ENCODE measurements around the gene TRAPPC2B. TPM values are rescaled to one million over a fixed set of nuclear protein-coding genes. Genes with fewer than 3 reads are reported as not detected.
"Not testable (repeated sequence)": the region's sequence is repeated elsewhere in the genome, so short reads cannot be mapped to it uniquely, and the experiment has no call there.

Gene TRAPPC2B
- polyA plus RNA-seq, 3 donors = 16.4 to 18.2 (median 18.2) TPM

- DNase-seq (ENCODE audit: extremely low read depth in 1 of 11, low read depth in 9 of 11, low spot score in 4 of 11) = peak; percentile 80 to 96 (median 89)
Observed at GRCh38 chr19:57350877-57351805, 12.2 kb upstream of the TRAPPC2B start, which contains the start of gene ZNF304. Gene ZNF304, plus strand, starts transcription at chr19:57351271. Its CDS starts 394 bp downstream, at chr19:57351665.

GRCh38 chr19:57351867-57352266 is 11.5 kb upstream of the TRAPPC2B start:
- DNase-seq (ENCODE audit: extremely low read depth in 1 of 11, low read depth in 9 of 11, low spot score in 4 of 11) = no peak

DNA sequence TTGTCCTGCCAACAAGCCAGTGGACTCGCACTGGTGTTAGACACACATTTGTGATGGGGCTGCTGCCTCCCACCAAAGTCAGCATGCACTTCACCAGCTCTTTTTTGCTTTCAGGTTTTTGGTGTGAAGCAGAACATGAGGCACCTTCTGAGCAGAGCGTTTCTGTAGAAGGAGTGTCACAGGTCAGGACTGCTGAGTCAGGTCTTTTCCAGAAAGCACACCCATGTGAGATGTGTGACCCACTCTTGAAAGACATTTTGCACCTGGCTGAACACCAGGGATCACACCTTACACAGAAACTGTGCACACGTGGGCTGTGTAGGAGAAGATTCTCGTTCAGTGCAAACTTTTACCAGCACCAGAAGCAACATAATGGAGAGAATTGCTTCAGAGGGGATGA is 7.4 kb upstream of the TRAPPC2B start:
- DNase-seq (ENCODE audit: extremely low read depth in 1 of 11, low read depth in 9 of 11, low spot score in 4 of 11) = no peak

DNA sequence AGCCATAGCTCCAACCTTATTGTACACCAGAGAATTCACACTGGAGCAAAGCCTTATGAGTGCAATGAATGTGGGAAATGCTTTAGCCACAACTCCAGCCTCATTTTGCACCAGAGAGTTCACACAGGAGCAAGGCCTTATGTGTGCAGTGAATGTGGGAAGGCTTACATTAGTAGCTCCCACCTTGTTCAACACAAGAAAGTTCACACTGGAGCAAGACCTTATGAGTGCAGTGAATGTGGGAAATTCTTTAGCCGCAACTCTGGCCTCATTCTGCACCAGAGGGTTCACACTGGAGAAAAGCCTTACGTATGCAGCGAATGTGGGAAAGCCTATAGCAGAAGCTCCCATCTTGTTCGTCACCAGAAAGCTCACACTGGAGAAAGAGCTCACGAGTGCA is 5.9 kb upstream of the TRAPPC2B start:
- no peak for DNase-seq (ENCODE audit: extremely low read depth in 1 of 11, low read depth in 9 of 11, low spot score in 4 of 11)

DNA sequence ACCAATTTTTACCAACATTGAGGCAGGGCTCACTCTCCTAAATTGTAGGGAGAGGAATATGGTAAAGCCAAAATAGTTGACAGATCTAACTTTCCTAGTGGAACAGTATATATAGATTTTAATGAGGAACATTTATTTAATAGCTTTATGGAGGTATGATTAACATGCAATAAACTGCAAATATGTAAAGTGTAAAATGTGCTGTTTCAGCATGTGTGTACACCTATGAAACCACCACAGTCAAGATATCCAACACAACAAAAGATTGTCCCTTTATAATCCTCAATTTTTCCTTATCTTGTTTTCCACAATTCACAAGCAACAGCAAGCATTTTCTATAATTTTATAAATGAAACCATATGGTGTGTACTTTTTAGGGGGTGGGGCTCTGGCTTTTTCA is 4.1 kb upstream of the TRAPPC2B start:
- no peak for DNase-seq (ENCODE audit: extremely low read depth in 1 of 11, low read depth in 9 of 11, low spot score in 4 of 11)

DNA sequence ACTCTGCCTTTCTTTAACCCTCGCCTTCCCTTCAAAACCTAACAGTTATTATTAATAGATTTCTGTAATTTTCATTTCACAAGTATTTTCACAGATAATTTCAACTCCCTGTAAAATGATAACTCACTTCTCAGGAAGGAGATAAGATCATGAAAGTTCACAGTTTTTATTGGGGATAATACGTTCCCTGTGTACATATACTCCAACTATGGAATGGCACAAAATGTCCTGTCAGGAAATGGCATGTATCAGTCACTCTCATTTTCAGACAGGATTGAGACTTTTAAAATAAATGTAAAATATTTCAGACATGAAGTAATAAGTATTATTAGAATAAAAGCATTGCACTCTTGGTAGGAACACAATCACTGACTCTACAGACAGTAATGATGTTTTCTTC is 932 bp upstream of the TRAPPC2B start:
- DNase-seq (ENCODE audit: extremely low read depth in 1 of 11, low read depth in 9 of 11, low spot score in 4 of 11) = no peak

DNA sequence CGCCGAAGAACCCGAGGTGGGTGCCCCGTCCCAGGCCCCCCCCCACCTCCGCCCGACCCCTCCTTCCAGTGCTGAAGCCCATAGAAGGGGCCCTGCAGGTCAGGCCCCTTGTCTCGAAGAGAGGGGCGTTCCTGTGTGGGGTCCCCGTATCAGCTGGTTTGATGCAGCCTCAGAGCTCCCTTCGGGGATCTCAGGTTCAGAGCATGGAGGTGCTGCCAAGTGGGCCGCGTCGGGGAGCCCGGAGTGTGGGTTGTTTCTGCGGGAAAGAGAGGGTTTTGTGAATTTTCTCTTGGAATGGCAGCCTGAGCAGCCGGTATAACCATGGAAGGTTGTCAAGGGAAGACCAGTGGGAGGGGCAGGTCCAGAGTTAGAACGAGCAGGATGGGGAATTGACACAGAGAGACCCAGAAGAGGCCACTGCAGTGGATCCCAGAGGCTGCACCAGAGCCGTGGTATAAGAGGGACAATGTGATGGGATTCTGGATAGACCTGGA is 384 bp downstream of the TRAPPC2B start:
- peak in 1 of 11 donors; percentile 10 for DNase-seq (ENCODE audit: extremely low read depth in 1 of 11, low read depth in 9 of 11, low spot score in 4 of 11)

DNA sequence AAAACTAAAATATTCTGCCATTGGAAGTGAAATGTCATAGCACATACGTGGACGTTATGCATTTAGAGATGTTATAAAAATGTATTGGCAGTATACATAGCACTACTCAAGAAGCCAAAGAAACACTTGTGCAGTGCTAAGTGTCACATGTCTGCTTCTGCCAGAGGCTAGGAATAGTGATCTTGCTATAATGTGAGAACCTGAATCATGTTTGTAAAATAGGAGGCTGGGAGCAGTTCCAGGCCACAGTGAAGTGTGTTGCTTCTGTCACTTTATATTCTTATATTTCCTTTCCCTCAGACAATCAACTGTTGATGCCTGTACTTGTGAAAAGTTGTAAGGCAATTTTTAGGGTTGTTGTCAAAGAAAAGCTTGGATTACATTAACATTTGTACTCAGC is 3.4 kb downstream of the TRAPPC2B start:
- no peak for DNase-seq (ENCODE audit: extremely low read depth in 1 of 11, low read depth in 9 of 11, low spot score in 4 of 11)

- DNase-seq (ENCODE audit: extremely low read depth in 1 of 11, low read depth in 9 of 11, low spot score in 4 of 11) = no peak
Observed at GRCh38 chr19:57374179-57374578, 10.8 kb downstream of the TRAPPC2B start.

DNA sequence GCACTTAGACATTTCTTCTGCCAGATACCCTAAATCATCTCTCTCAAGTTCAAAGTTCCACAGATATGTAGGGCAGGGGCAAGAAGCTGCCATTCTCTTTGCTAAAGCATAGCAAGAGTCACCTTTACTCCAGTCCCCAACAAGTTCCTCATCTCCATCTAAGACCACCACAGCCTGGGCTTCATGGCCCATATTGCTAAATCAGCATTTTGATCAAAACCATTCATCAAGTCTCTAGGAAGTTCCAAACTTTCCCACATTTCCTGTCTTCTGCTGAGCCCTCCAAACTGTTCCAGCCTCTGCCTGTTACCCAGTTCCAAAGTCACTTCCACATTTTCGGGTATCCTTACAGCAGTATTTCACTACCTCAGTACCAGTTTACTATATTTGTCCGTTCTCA is 11.3 kb downstream of the TRAPPC2B start:
- DNase-seq (ENCODE audit: extremely low read depth in 1 of 11, low read depth in 9 of 11, low spot score in 4 of 11) = not testable (repeated sequence)

- DNase-seq (ENCODE audit: extremely low read depth in 1 of 11, low read depth in 9 of 11, low spot score in 4 of 11) = no peak
Observed at GRCh38 chr19:57376151-57376550, 12.8 kb downstream of the TRAPPC2B start.

DNA sequence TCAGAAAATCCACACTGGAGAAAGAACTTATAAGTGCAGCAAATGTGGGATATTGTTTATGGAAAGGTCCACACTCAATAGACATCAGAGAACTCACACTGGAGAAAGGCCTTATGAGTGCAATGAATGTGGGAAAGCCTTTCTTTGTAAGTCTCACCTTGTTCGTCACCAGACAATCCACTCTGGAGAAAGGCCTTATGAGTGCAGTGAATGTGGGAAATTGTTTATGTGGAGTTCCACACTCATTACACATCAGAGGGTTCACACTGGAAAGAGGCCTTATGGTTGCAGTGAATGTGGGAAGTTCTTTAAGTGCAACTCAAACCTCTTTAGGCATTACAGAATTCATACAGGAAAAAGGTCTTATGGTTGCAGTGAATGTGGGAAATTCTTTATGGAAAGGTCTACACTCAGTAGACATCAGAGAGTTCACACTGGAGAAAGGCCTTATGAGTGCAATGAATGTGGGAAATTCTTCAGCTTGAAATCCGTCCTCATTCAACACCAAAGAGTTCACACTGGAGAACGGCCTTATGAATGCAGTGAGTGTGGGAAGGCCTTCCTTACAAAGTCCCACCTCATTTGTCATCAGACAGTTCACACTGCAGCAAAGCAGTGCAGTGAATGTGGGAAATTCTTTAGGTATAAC is 14.3 kb downstream of the TRAPPC2B start:
- DNase-seq (ENCODE audit: extremely low read depth in 1 of 11, low read depth in 9 of 11, low spot score in 4 of 11) = no peak

DNA sequence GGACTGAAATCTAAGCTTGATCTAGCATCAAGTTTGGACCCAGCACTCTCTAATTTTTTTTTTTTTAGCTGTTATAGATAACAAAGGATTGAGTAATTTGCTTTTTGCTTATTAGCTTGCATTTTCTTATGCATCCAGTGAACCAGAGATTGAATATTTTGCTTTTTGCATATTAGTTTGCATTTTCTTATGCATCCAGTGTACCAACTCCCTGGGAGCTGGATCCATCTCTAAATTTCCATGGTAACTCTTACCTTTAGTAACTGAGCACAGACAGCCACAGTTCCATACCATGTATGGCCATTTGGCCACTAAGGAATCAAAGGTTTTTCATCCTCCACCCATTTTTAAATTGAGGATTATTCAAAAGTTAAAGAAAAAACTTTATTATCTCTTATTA is 17.6 kb downstream of the TRAPPC2B start:
- DNase-seq (ENCODE audit: extremely low read depth in 1 of 11, low read depth in 9 of 11, low spot score in 4 of 11) = no peak

DNA sequence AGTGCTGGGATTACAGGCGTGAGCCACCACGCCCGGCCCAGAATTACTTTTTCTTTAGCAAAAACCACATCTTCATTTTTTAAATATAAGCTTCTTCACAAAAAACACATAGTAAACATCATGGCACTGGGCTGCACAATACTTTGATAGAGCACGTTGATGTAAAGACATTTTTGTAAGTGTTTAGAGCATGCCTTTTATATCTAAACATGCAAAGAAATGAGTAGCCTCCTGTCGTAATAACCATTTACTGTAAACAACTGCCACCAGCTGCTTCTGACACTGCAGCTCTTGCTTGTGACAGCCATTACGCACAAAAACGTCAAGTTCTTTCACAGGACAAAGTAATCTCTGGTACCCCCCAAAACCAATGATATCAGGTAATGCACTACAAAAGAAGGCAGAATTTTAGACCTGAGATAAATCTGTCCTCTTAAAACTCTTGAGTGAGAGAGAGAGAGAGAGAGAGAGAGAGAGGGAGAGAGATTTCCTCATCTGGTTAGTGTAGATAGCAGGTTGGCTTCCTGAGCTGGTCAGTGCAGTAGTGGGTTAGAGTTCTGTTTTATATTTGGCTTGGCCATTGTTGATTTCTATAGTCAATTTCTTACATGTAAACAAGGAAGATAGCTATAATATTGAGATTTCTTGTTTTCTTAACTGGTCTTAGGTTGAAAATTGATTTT is 19.6 kb downstream of the TRAPPC2B start:
- DNase-seq (ENCODE audit: extremely low read depth in 1 of 11, low read depth in 9 of 11, low spot score in 4 of 11) = no peak

DNA sequence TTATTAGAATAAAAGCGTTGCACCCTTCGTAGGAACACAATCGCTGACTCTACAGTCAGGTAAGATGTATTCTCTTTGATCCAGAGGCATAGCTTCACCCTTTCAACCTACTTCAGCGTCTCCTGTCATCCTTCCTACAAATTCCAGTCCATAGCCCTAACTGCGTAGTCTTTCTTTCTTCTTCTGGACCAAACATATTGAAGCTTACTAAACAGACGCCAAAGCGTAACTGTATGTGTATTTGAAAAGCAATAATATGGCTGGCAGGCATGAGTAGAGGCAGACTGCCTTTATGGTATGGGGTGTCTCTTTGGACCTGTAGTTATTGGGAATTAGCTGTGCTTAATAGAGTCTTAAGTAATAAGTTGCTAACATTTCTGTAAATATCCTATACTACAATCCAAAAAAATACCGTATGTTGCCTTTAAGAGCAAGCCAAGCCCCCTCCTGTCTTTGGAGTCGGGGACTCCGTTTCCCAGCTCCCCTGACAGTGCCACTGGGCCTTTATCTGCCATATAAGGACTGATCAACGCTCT is 25.9 kb downstream of the TRAPPC2B start:
- no peak for DNase-seq (ENCODE audit: extremely low read depth in 1 of 11, low read depth in 9 of 11, low spot score in 4 of 11)

GRCh38 chr19:57389730-57390598 is 26.6 kb downstream of the TRAPPC2B start, which contains the start of gene ZNF548:
Gene ZNF548, plus strand, starts transcription at chr19:57389854. Its CDS starts 246 bp downstream, at chr19:57390100.
- peak; percentile 93 to 99 (median 97) for DNase-seq (ENCODE audit: extremely low read depth in 1 of 11, low read depth in 9 of 11, low spot score in 4 of 11)

GRCh38 chr19:57395710-57396109 is 32.4 kb downstream of the TRAPPC2B start:
- DNase-seq (ENCODE audit: extremely low read depth in 1 of 11, low read depth in 9 of 11, low spot score in 4 of 11) = no peak

- no peak for DNase-seq (ENCODE audit: extremely low read depth in 1 of 11, low read depth in 9 of 11, low spot score in 4 of 11)
Observed at GRCh38 chr19:57398868-57399267, 35.5 kb downstream of the TRAPPC2B start.
